HEK293 (cell line): ENCODE data around the gene TUNAR.

Experiments used
- ZNF544 ChIP-seq: fragments of 450-650 bp; formaldehyde crosslinking; IDR thresholded peaks from 2 replicates; pipeline ENCODE4 v1.5.0; 2017; ENCODE audit warnings: missing biosample characterization, missing genetic modification characterization
- TF ChIP-seq, protein P1 (sequence below): fragments of 450-650 bp; formaldehyde crosslinking; IDR thresholded peaks from 2 replicates; pipeline ENCODE4 v1.5.1; 2016; ENCODE audit warnings: missing biosample characterization, missing genetic modification characterization
- TF ChIP-seq, protein P2 (sequence below): fragments of 450-650 bp; formaldehyde crosslinking; IDR thresholded peaks from 2 replicates; pipeline ENCODE4 v1.5.1; 2016; ENCODE audit warnings: missing biosample characterization, missing genetic modification characterization

DNA sequence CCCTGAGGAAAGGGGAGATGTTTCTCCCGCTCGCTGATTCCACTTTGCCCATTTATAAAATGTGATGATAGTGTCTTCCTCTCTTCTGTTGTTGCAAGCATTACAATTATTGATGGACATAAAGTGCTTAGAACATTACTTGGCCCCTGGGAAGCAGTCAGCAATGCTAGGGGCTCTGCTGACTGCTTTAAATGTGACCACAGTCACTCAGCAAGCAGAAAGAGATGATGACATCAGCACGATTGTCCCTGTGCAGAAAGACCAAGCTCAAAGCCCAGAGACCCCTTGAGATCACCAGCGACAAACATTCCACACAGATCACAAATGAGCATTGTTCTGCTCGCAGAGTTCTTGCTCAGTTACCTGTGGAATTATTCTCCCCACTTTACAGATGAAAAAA is 26.5 kb downstream of the TUNAR start:
- TF ChIP-seq ZNF544 (tag by site-specific recombination), result no peak
- TF ChIP-seq, protein P1, sequence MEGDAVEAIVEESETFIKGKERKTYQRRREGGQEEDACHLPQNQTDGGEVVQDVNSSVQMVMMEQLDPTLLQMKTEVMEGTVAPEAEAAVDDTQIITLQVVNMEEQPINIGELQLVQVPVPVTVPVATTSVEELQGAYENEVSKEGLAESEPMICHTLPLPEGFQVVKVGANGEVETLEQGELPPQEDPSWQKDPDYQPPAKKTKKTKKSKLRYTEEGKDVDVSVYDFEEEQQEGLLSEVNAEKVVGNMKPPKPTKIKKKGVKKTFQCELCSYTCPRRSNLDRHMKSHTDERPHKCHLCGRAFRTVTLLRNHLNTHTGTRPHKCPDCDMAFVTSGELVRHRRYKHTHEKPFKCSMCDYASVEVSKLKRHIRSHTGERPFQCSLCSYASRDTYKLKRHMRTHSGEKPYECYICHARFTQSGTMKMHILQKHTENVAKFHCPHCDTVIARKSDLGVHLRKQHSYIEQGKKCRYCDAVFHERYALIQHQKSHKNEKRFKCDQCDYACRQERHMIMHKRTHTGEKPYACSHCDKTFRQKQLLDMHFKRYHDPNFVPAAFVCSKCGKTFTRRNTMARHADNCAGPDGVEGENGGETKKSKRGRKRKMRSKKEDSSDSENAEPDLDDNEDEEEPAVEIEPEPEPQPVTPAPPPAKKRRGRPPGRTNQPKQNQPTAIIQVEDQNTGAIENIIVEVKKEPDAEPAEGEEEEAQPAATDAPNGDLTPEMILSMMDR (tag by site-specific recombination), result no peak
- TF ChIP-seq, protein P2, sequence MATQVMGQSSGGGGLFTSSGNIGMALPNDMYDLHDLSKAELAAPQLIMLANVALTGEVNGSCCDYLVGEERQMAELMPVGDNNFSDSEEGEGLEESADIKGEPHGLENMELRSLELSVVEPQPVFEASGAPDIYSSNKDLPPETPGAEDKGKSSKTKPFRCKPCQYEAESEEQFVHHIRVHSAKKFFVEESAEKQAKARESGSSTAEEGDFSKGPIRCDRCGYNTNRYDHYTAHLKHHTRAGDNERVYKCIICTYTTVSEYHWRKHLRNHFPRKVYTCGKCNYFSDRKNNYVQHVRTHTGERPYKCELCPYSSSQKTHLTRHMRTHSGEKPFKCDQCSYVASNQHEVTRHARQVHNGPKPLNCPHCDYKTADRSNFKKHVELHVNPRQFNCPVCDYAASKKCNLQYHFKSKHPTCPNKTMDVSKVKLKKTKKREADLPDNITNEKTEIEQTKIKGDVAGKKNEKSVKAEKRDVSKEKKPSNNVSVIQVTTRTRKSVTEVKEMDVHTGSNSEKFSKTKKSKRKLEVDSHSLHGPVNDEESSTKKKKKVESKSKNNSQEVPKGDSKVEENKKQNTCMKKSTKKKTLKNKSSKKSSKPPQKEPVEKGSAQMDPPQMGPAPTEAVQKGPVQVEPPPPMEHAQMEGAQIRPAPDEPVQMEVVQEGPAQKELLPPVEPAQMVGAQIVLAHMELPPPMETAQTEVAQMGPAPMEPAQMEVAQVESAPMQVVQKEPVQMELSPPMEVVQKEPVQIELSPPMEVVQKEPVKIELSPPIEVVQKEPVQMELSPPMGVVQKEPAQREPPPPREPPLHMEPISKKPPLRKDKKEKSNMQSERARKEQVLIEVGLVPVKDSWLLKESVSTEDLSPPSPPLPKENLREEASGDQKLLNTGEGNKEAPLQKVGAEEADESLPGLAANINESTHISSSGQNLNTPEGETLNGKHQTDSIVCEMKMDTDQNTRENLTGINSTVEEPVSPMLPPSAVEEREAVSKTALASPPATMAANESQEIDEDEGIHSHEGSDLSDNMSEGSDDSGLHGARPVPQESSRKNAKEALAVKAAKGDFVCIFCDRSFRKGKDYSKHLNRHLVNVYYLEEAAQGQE (tag by site-specific recombination), result no peak
